HAP-1 (cell line): ENCODE data around the gene ABCC5.

ENCODE experiments used
- DNase-seq, 2 experiments: peaks; one replicate each; pipeline ENCODE4 v3.0.0-alpha.2; 2016 to 2020; ENCODE audit warnings: low spot score in 2 of 2
- H3K27me3 ChIP-seq: fragments of 250-450 bp; sonication (Bioruptor Pico); 2 replicates; pipeline ENCODE4 v1.5.1; 2020; ENCODE audit warnings: low read depth, mild to moderate bottlenecking, moderate library complexity
- H3K36me3 ChIP-seq: fragments of 250-450 bp; sonication (Bioruptor Pico); replicated peaks from 2 replicates; pipeline ENCODE4 v1.5.1; 2020; ENCODE audit warnings: mild to moderate bottlenecking
- H3K4me1 ChIP-seq: fragments of 250-450 bp; sonication (Bioruptor Pico); 2 replicates; pipeline ENCODE4 v1.5.1; 2020; ENCODE audit warnings: mild to moderate bottlenecking
- H3K4me3 ChIP-seq: fragments of 250-450 bp; sonication (Bioruptor Pico); 2 replicates; pipeline ENCODE4 v1.5.1; 2020; ENCODE audit warnings: mild to moderate bottlenecking, moderate library complexity
- H3K9me3 ChIP-seq: fragments of 250-450 bp; sonication (Bioruptor Pico); 2 replicates; pipeline ENCODE4 v1.5.1; 2020; ENCODE audit warnings: mild to moderate bottlenecking, moderate library complexity
- in situ Hi-C: fragments of 300-500 bp; cut with MboI; formaldehyde crosslinking; loops from 3 replicates; pipeline ENCODE4 v1.14.3; 2020; ENCODE audit warnings: low sequenced_read_pairs, inconsistent platforms, mixed read lengths

Gene ABCC5

DNA sequence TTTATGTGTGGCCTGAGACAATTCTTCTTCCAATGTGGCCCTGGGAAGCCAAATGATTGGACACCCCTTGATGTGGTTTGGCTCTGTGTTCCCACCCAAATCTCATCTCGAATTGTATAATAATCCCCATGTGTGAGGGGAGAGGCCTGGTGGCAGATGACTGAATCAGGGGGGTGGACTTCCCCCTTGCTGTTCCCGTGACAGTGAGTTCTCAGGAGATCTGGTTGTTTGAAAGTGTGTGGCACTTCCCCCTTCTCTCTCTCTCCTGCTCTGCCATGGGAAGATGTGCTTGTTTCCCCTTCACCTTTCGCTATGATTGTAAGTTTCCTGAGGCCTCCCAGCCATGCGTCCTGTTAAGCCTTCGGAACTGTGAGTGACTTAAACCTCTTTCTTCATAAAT, 72.9 kb downstream of the ABCC5 start:
- Histone ChIP-seq H3K4me3 (no peak overlapping the region), H3K9me3 (no peaks in the 10 kb centered on the region), H3K27me3 (no peaks in the 10 kb centered on the region), H3K36me3 (peaks cover 51% of the 10 kb centered on the region), H3K4me1 (no peaks in the 10 kb centered on the region)
- in situ Hi-C loops: no loop called here
- DNase-seq: no peak

GRCh38 chr3:183943739-183944138, 73.9 kb downstream of the ABCC5 start:
- peaks cover 52% of the 10 kb centered on the region for H3K36me3 ChIP-seq
- H3K27me3 ChIP-seq: no peaks in the 10 kb centered on the region
- no peak for DNase-seq
- no peaks in the 10 kb centered on the region for H3K9me3 ChIP-seq
- no peak overlapping the region for H3K4me3 ChIP-seq
- no peaks in the 10 kb centered on the region for H3K4me1 ChIP-seq
- in situ Hi-C loops: no loop called here

DNA sequence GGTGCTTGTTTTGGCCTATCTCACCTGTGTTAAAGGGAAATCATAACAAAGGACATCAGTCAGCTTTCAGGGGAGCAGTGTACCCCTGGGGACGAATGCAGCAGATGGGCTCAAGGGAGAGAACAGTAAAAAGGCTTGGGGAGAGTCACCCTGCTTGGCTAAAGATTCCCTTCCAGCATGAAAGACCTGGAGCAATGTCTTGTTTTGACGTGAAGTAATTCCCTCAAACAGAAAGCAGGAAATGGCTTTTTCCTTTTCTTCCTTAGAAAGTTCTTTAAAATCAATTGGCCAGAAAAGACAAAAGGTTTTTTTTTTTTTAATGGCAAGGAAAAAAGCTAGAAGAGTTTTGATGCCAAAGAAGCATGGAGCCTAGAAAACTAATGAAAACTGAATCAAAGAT, 76.5 kb downstream of the ABCC5 start:
- Histone ChIP-seq H3K4me3 (no peak overlapping the region), H3K4me1 (no peaks in the 10 kb centered on the region), H3K36me3 (peaks cover 47% of the 10 kb centered on the region), H3K27me3 (no peaks in the 10 kb centered on the region), H3K9me3 (no peaks in the 10 kb centered on the region)
- in situ Hi-C loops: no loop called here
- DNase-seq: no peak

DNA sequence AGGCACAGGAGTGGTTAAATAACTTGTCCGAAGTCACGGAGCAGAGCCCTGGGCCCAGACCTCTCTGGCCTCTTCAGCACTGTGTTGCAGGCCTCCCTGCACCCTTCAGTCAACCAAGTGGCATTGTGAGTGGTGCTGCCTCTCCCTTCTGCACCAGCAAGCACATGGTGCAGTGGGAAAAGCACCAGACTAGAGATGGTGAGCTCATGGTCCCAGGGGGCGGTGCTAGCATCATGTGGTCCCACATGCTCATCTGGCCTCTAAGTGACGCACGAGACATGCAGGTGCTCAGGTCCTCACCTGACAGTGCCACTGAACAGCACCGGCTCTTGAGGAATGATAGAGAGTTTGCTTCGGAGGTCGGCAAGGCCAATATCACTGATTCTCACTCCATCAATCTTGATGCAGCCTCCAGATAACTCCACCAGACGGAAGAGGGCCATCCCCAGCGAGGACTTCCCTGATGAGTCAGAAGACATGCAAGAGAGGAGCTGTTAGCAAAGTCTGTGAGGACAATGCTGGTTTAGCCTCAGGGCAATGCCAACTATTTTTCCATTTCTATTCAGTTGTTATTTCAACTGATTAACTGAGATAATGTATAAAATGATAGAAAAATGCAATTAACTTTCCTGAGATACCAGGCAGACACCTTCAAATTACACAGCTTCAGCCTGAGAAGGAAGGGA, 79.9 kb downstream of the ABCC5 start:
- no peak overlapping the region for H3K4me3 ChIP-seq
- in situ Hi-C loops: no loop called here
- H3K27me3 ChIP-seq: no peaks in the 10 kb centered on the region
- peaks cover 30% of the 10 kb centered on the region for H3K36me3 ChIP-seq
- no peaks in the 10 kb centered on the region for H3K4me1 ChIP-seq
- no peaks in the 10 kb centered on the region for H3K9me3 ChIP-seq
- DNase-seq: peak in 1 of 2 experiments; percentile 1

GRCh38 chr3:183933160-183933559, 84.5 kb downstream of the ABCC5 start:
- in situ Hi-C loops: no loop called here
- H3K36me3 ChIP-seq: peaks cover 29% of the 10 kb centered on the region
- no peak overlapping the region for H3K4me3 ChIP-seq
- H3K27me3 ChIP-seq: no peaks in the 10 kb centered on the region
- H3K4me1 ChIP-seq: no peaks in the 10 kb centered on the region
- H3K9me3 ChIP-seq: no peaks in the 10 kb centered on the region
- no peak for DNase-seq

DNA sequence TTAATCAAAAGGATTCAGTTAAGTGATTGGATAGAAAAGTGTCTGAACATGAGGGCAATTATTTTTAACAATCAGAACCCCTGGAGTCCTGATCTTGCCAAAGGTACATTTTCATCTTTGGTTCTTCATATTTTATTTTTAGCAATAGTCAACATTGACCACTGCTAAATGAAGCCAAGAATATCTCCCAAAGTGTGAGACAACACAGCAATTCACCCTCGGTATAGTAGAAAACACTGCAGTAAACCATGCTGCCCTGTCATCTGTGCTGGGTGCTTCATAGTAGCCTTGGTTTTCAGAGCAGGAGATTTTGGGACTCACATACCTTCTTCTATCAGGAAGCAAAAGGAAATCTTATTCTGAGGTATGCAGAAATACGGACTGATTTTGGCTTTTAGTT, 85.8 kb downstream of the ABCC5 start:
- H3K9me3 ChIP-seq: no peaks in the 10 kb centered on the region
- no peak for DNase-seq
- in situ Hi-C loops: no loop called here
- no peaks in the 10 kb centered on the region for H3K27me3 ChIP-seq
- H3K36me3 ChIP-seq: peaks cover 24% of the 10 kb centered on the region
- H3K4me3 ChIP-seq: no peak overlapping the region
- no peaks in the 10 kb centered on the region for H3K4me1 ChIP-seq

DNA sequence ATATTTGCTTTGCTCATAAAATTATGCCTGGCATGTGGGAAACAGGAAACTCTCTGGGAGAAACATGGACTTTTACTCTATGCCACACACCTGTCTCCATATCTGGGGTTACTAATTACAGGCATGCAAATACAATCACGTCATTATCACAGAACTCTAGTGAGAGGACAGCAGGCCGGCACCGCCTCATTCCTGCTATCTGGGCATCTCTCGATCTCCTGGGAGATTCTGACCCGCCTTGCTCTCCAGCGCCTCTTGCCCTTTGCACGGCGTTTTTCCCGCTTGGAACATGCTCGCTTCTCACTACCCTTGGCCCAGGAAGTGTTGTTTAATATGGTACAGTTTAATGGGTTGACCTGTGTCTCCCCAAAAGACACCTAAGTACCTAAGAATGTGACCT, 87.6 kb downstream of the ABCC5 start:
- DNase-seq: no peak

DNA sequence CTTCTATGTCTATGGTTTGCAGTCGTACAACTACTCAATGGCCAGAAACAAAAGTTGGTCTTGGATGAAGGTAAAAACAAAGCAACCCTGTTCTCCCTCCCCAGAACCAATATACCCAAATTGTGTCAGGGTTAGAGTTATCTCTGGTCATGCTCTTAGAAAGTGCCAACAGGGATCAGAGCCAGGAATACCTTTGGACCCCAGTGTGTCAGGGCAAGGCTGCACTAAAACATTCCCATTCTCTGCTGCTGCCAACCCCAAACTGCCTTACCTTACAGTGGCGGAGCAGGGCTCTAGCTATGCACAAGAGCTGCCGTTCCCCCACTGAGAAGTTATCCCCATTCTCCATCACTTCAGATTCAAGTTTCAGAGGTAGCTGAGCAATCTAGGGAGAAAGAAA, 90.6 kb downstream of the ABCC5 start:
- DNase-seq: no peak
- in situ Hi-C loops: no loop called here
- Histone ChIP-seq H3K9me3 (no peaks in the 10 kb centered on the region), H3K27me3 (no peaks in the 10 kb centered on the region), H3K4me3 (no peak overlapping the region), H3K36me3 (peaks cover 34% of the 10 kb centered on the region), H3K4me1 (no peaks in the 10 kb centered on the region)

More for the DNA sequence above, 87.6 kb downstream of the ABCC5 start:
- Histone ChIP-seq H3K4me3 (no peak overlapping the region), H3K27me3 (no peaks in the 10 kb centered on the region), H3K36me3 (peaks cover 22% of the 10 kb centered on the region), H3K9me3 (no peaks in the 10 kb centered on the region), H3K4me1 (no peaks in the 10 kb centered on the region)
- in situ Hi-C loops: no loop called here

- Histone ChIP-seq H3K9me3 (no peaks in the 10 kb centered on the region), H3K4me1 (no peaks in the 10 kb centered on the region), H3K36me3 (peaks cover 27% of the 10 kb centered on the region), H3K27me3 (no peaks in the 10 kb centered on the region), H3K4me3 (no peak overlapping the region)
- no peak for DNase-seq
- in situ Hi-C loops: no loop called here
These were observed 92.7 kb downstream of the ABCC5 start for GRCh38 chr3:183924956-183925355.

- H3K36me3 ChIP-seq: peaks cover 28% of the 10 kb centered on the region
- no peaks in the 10 kb centered on the region for H3K4me1 ChIP-seq
- no peak for DNase-seq
- no peaks in the 10 kb centered on the region for H3K27me3 ChIP-seq
- H3K4me3 ChIP-seq: no peak overlapping the region
- H3K9me3 ChIP-seq: no peaks in the 10 kb centered on the region
- in situ Hi-C loops: no loop called here
These were observed 93.1 kb downstream of the ABCC5 start for GRCh38 chr3:183924543-183924942.

DNA sequence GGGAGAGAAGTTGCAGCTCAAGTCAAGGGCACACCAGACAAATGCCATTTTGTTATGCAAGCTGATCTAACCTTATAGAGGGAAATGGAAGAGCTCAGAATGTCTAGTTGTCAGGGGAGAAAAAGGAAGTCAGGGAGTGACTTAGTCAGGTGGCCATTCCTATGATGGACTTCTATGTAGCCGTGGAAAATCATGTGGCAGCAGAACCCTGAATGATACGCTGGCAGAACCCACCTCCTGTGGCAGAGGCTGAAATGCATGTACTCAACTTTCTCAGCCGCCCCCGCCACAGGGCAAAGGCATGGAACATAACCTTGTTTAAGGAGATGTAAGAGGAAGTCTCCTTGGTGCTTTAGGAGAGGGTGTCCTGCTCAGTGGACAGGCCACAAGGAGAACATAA, 95.3 kb downstream of the ABCC5 start:
- no peaks in the 10 kb centered on the region for H3K4me1 ChIP-seq
- H3K36me3 ChIP-seq: peaks cover 24% of the 10 kb centered on the region
- no peak for DNase-seq
- H3K9me3 ChIP-seq: no peaks in the 10 kb centered on the region
- H3K4me3 ChIP-seq: no peak overlapping the region
- in situ Hi-C loops: no loop called here
- no peaks in the 10 kb centered on the region for H3K27me3 ChIP-seq

DNA sequence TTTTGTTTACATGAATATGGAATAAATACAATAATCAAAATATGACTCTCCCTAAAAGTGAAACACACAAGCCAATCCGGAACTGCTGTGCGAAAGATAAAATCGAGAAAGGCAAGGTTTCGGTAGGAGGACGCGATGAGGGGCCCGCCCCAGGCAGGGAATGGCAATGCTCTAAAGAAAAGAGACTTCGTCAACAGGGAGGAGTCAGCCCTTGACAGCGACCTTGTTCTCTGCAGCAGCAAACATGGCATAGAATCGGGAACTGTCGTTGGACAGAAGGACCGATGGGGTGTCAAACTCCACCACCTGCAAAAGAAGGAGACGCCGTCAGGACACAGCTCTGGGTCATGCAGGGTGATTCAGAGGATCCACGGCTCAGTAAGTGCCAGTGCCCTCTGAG, 96.6 kb downstream of the ABCC5 start:
- in situ Hi-C loops: no loop called here
- no peak for DNase-seq
- Histone ChIP-seq H3K4me1 (no peaks in the 10 kb centered on the region), H3K36me3 (peaks cover 24% of the 10 kb centered on the region), H3K4me3 (no peak overlapping the region), H3K27me3 (no peaks in the 10 kb centered on the region), H3K9me3 (no peaks in the 10 kb centered on the region)

DNA sequence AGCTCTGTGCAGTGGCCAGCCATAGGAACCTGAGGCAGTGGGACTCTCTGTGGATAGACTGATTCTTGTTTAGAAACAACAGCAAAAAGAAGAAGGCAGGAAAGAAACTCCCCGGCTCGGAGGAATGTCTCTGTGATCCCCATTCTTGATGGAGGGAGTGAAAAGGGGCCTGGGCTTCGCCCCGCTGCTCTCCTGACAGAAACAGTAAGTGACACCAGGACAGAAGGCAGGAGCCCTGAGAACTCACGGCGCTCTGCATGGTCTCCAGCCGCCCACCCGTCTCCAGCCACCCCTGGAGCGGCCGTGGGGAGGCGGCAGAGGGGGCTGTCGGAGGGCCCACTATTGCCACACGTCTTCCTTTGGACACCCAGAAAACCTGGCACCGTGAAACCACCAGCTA, 97.3 kb downstream of the ABCC5 start:
- DNase-seq: no peak
- peaks cover 22% of the 10 kb centered on the region for H3K36me3 ChIP-seq
- H3K4me3 ChIP-seq: no peak overlapping the region
- in situ Hi-C loops: no loop called here
- no peaks in the 10 kb centered on the region for H3K9me3 ChIP-seq
- H3K4me1 ChIP-seq: no peaks in the 10 kb centered on the region
- H3K27me3 ChIP-seq: no peaks in the 10 kb centered on the region

- in situ Hi-C loops: no loop called here
These were observed 99.5 kb downstream of the ABCC5 start for GRCh38 chr3:183918178-183918577.

DNA sequence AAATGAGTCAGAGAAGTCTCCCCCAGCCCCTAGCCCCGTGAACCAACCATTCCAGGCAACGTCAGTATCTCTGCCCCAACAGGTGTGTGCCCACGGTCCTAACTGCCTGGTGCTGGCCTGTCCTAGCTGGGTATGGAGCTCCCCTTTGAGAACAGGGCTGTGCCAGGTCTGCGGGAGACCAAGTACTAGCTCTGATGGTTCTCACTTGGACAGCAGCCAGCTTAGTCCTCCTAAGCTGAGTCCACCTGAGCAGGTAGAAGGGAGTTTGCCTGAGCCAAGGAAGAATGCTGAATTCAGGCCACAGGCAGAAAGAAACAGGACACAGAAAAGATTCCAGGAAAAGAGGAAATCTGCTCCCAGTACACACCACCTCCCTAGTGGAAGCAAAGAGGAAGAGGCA, 99.9 kb downstream of the ABCC5 start:
- no peak for DNase-seq
- Histone ChIP-seq H3K4me3 (no peak overlapping the region), H3K4me1 (no peaks in the 10 kb centered on the region), H3K27me3 (no peaks in the 10 kb centered on the region), H3K36me3 (peaks cover 7% of the 10 kb centered on the region), H3K9me3 (no peaks in the 10 kb centered on the region)
- in situ Hi-C loops: no loop called here

More at GRCh38 chr3:183918178-183918577, 99.5 kb downstream of the ABCC5 start:
- Histone ChIP-seq H3K36me3 (peaks cover 8% of the 10 kb centered on the region), H3K4me1 (no peaks in the 10 kb centered on the region), H3K4me3 (no peak overlapping the region), H3K27me3 (no peaks in the 10 kb centered on the region), H3K9me3 (no peaks in the 10 kb centered on the region)
- no peak for DNase-seq
